CD14-positive monocyte (primary cell): ENCODE data around the gene MAP1LC3B. TPM values are rescaled to one million over a fixed set of nuclear protein-coding genes. Genes with fewer than 3 reads are reported as not detected.

Source experiments
- DNase-seq, 3 donors: peaks; one replicate each; pipeline ENCODE4 v3.0.0-alpha.2; 2011 to 2022
- H2AFZ ChIP-seq: 2 replicates; pipeline ENCODE4 v1.6.0; 2012; ENCODE audit warnings: mild to moderate bottlenecking, low read depth, low read length, inconsistent platforms; ENCODE audit not compliant: insufficient read depth, poor library complexity, severe bottlenecking
- H3K27ac ChIP-seq, 2 donors: 1 replicate in 1 of 2; 2 replicates in 1 of 2; pipeline ENCODE4 v1.5.1; 2012 to 2013; ENCODE audit warnings: low read length in 2 of 2, control low read depth in 1 of 2, inconsistent platforms in 1 of 2, low read depth in 1 of 2, mild to moderate bottlenecking in 1 of 2
- H3K27me3 ChIP-seq, 2 donors: one replicate each; pipeline versions ENCODE4 v1.6.0 to v1.6.1; 2011 to 2013; ENCODE audit warnings: low read length in 2 of 2; ENCODE audit not compliant: control insufficient read depth in 2 of 2, insufficient read depth in 2 of 2
- H3K36me3 ChIP-seq, 2 donors: replicated peaks in 1 of 2; 1 replicate in 1 of 2; 2 replicates in 1 of 2; pipeline versions ENCODE4 v1.5.1 to v1.6.1; 2012 to 2013; ENCODE audit warnings: low read length in 2 of 2, control low read depth in 1 of 2, inconsistent platforms in 1 of 2, mild to moderate bottlenecking in 1 of 2; ENCODE audit not compliant: insufficient read depth in 2 of 2, control insufficient read depth in 1 of 2
- H3K4me1 ChIP-seq, 2 donors: 1 replicate in 1 of 2; 2 replicates in 1 of 2; pipeline versions ENCODE4 v1.5.1 to v1.6.1; 2012 to 2013; ENCODE audit warnings: low read length in 2 of 2, control low read depth in 1 of 2, inconsistent platforms in 1 of 2, mild to moderate bottlenecking in 1 of 2, moderate library complexity in 1 of 2; ENCODE audit not compliant: insufficient read depth in 2 of 2, control insufficient read depth in 1 of 2
- H3K4me2 ChIP-seq: replicated peaks from 2 replicates; pipeline ENCODE3; 2012; ENCODE audit warnings: low read length, moderate library complexity, mild to moderate bottlenecking; ENCODE audit not compliant: poor library complexity, severe bottlenecking; ENCODE audit errors: extremely low read depth
- H3K4me3 ChIP-seq, 3 experiments: fragments of 200-600 bp in 1 of 3; sonication (generic) in 1 of 3; replicated peaks in 1 of 3; 1 replicate in 2 of 3; 2 replicates in 1 of 3; pipeline ENCODE4 v1.5.1; 2011 to 2013; ENCODE audit warnings: low read length in 3 of 3, mild to moderate bottlenecking in 3 of 3, control low read depth in 2 of 3, low read depth in 2 of 3, inconsistent platforms in 1 of 3, moderate library complexity in 1 of 3
- H3K79me2 ChIP-seq: 2 replicates; pipeline ENCODE4 v1.6.0; 2012; ENCODE audit warnings: mild to moderate bottlenecking, control low read depth, inconsistent platforms, low read length, moderate library complexity; ENCODE audit not compliant: insufficient read depth
- H3K9ac ChIP-seq: 2 replicates; pipeline ENCODE4 v1.6.0; 2017; ENCODE audit warnings: low read length, mild to moderate bottlenecking; ENCODE audit not compliant: insufficient read depth, poor library complexity, severe bottlenecking
- H3K9me3 ChIP-seq, 2 donors: replicated peaks in 1 of 2; 1 replicate in 1 of 2; 2 replicates in 1 of 2; pipeline versions ENCODE4 v1.5.1 to v1.6.1; 2012 to 2013; ENCODE audit warnings: low read length in 2 of 2, control low read depth in 1 of 2; ENCODE audit not compliant: control insufficient read depth in 1 of 2, insufficient read depth in 1 of 2
- H4K20me1 ChIP-seq: 2 replicates; pipeline ENCODE4 v1.6.0; 2012; ENCODE audit warnings: mild to moderate bottlenecking, low read length, control low read depth, moderate library complexity; ENCODE audit not compliant: insufficient read depth
- H3K27ac Mint-ChIP-seq, 7 donors: one replicate each; pipeline ENCODE4 v1.8.0; 2020; ENCODE audit warnings: mild to moderate bottlenecking in 7 of 7, mixed read lengths in 7 of 7, moderate library complexity in 6 of 7, inconsistent platforms in 2 of 7
- H3K27me3 Mint-ChIP-seq, 3 donors: one replicate each; pipeline ENCODE4 v1.8.0; 2021 to 2022; ENCODE audit warnings: low read depth in 3 of 3, mild to moderate bottlenecking in 3 of 3, mixed read lengths in 3 of 3, moderate library complexity in 3 of 3, inconsistent platforms in 1 of 3
- H3K36me3 Mint-ChIP-seq, 2 donors: one replicate each; pipeline ENCODE4 v1.8.0; 2020; ENCODE audit warnings: mixed read lengths in 2 of 2, inconsistent platforms in 1 of 2, mild to moderate bottlenecking in 1 of 2
- H3K4me1 Mint-ChIP-seq: one replicate; pipeline ENCODE4 v1.8.0; 2020; ENCODE audit warnings: mild to moderate bottlenecking, mixed read lengths
- H3K4me3 Mint-ChIP-seq, 2 donors: one replicate each; pipeline ENCODE4 v1.8.0; 2020; ENCODE audit warnings: mild to moderate bottlenecking in 2 of 2, mixed read lengths in 2 of 2, moderate library complexity in 1 of 2
- H3K9me3 Mint-ChIP-seq, 7 donors: one replicate each; pipeline ENCODE4 v1.8.0; 2020 to 2022; ENCODE audit warnings: mixed read lengths in 7 of 7, mild to moderate bottlenecking in 6 of 7, moderate library complexity in 6 of 7, inconsistent platforms in 2 of 7
- WGBS: methylation state at CpG from one replicate; pipeline ENCODE4 v1.1.5; 2013; ENCODE audit warnings: missing lambda C conversion rate; ENCODE audit not compliant: insufficient coverage; 5-methylcytosine and 5-hydroxymethylcytosine counted together
- intact Hi-C, 2 donors: fragments of 100-400 bp; cut with micrococcal nuclease; formaldehyde crosslinking; loops; one replicate each; pipeline versions ENCODE4 v1.15.0 to v1.15.1; 2023
- polyA plus RNA-seq, 3 donors: library from polyadenylated mRNA; depleted of rRNA in 1 of 3; unstranded in 2 of 3; stranded (reverse) in 1 of 3; fragments of 300-500 nt in 2 of 3; fragments of >200 nt in 1 of 3; fragmentation: Illumina TruSeq in 2 of 3; gene quantifications; 1 replicate in 2 of 3; 2 replicates in 1 of 3; pipeline ENCODE4 v1.2.3, GENCODE V29; 2012 to 2021
- TF ChIP-seq, protein P1 (sequence below): fragments of 200-600 bp; IDR thresholded peaks from one replicate; pipeline ENCODE4 v1.8.0; 2022; ENCODE audit warnings: antibody characterized with exemption, mild to moderate bottlenecking

Gene MAP1LC3B
- polyA plus RNA-seq, 3 donors, result 102 to 147 (median 140) TPM

DNA sequence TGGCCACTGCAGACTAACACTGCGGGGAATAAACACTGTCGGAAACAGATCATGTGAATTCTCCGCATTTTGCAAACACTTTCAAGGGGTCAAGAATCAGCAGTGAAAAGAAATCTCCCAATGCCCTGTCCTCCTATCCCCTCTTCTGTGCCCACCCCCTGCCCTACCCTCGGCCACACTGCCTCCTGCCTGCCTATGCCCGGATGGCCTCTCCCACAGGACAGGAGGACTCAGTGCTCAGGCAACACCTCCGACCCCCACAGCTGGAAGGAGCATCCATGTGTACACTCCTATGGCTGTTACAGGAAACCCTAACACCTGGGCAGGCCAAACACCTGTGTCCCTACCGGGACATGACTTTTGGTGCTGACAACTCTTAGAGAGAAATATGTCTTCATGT is 33.0 kb upstream of the MAP1LC3B start:
- 99% methylated on average over 6 of the region's 7 CpGs for WGBS

GRCh38 chr16:87360862-87361610 is 31.1 kb upstream of the MAP1LC3B start:
- H3K27ac ChIP-seq, result no peak overlapping the region
- WGBS, result 97% methylated on average over 15 of the region's 16 CpGs
- no peak overlapping the region for H3K9ac ChIP-seq
- peaks cover 9 to 44% of the 10 kb centered on the region in 2 donors for H3K27me3 ChIP-seq
- intact Hi-C loops, result no loop called here
- no peak overlapping the region for H2AFZ ChIP-seq
- Mint-ChIP-seq H3K27ac (no peak overlapping the region), H3K4me1 (peaks cover 6% of the 10 kb centered on the region), H3K9me3 (peaks cover 0 to 15% (median 2%) of the 10 kb centered on the region in 7 donors), H3K4me3 (peak overlapping the region in 1 of 2 donors; percentile 64), H3K36me3 (peaks cover 60 to 68% of the 10 kb centered on the region in 2 donors), H3K27me3 (peaks cover 44 to 72% (median 69%) of the 10 kb centered on the region in 3 donors)
- H3K4me3 ChIP-seq, result no peak overlapping the region
- TF ChIP-seq, protein P1, sequence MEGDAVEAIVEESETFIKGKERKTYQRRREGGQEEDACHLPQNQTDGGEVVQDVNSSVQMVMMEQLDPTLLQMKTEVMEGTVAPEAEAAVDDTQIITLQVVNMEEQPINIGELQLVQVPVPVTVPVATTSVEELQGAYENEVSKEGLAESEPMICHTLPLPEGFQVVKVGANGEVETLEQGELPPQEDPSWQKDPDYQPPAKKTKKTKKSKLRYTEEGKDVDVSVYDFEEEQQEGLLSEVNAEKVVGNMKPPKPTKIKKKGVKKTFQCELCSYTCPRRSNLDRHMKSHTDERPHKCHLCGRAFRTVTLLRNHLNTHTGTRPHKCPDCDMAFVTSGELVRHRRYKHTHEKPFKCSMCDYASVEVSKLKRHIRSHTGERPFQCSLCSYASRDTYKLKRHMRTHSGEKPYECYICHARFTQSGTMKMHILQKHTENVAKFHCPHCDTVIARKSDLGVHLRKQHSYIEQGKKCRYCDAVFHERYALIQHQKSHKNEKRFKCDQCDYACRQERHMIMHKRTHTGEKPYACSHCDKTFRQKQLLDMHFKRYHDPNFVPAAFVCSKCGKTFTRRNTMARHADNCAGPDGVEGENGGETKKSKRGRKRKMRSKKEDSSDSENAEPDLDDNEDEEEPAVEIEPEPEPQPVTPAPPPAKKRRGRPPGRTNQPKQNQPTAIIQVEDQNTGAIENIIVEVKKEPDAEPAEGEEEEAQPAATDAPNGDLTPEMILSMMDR, result no peak
- H3K4me2 ChIP-seq, result no peak overlapping the region
- H3K79me2 ChIP-seq, result no peaks in the 10 kb centered on the region
- no peaks in the 10 kb centered on the region for H3K9me3 ChIP-seq
- H4K20me1 ChIP-seq, result peaks cover 44% of the 10 kb centered on the region
- no peak for DNase-seq
- H3K36me3 ChIP-seq, result peaks cover 4 to 17% of the 10 kb centered on the region in 2 donors
- no peaks in the 10 kb centered on the region for H3K4me1 ChIP-seq

More for the DNA sequence above, 33.0 kb upstream of the MAP1LC3B start:
- H3K36me3 ChIP-seq, result peaks cover 4 to 17% of the 10 kb centered on the region in 2 donors
- no peaks in the 10 kb centered on the region for H3K79me2 ChIP-seq
- no peak overlapping the region for H3K4me2 ChIP-seq
- no peaks in the 10 kb centered on the region for H3K9me3 ChIP-seq
- peak overlapping the region in 1 of 7 donors; percentile 16 for H3K27ac Mint-ChIP-seq
- peaks cover 57 to 64% of the 10 kb centered on the region in 2 donors for H3K36me3 Mint-ChIP-seq
- TF ChIP-seq, protein P1, result no peak
- H3K9me3 Mint-ChIP-seq, result peaks cover 0 to 12% (median 0%) of the 10 kb centered on the region in 7 donors
- H4K20me1 ChIP-seq, result peaks cover 25% of the 10 kb centered on the region
- peaks cover 0 to 25% of the 10 kb centered on the region in 2 donors for H3K27me3 ChIP-seq
- H3K4me3 ChIP-seq, result no peak overlapping the region
- H2AFZ ChIP-seq, result no peak overlapping the region
- intact Hi-C loops, result no loop called here
- H3K27ac ChIP-seq, result no peak overlapping the region
- peak overlapping the region in 1 of 2 donors; percentile 52 for H3K4me3 Mint-ChIP-seq
- no peak overlapping the region for H3K9ac ChIP-seq
- H3K4me1 Mint-ChIP-seq, result no peaks in the 10 kb centered on the region
- no peak for DNase-seq
- no peaks in the 10 kb centered on the region for H3K4me1 ChIP-seq
- H3K27me3 Mint-ChIP-seq, result peaks cover 28 to 57% (median 51%) of the 10 kb centered on the region in 3 donors
